ENCODE measurements around the gene POC1A.

The POC1A gene

DNA sequence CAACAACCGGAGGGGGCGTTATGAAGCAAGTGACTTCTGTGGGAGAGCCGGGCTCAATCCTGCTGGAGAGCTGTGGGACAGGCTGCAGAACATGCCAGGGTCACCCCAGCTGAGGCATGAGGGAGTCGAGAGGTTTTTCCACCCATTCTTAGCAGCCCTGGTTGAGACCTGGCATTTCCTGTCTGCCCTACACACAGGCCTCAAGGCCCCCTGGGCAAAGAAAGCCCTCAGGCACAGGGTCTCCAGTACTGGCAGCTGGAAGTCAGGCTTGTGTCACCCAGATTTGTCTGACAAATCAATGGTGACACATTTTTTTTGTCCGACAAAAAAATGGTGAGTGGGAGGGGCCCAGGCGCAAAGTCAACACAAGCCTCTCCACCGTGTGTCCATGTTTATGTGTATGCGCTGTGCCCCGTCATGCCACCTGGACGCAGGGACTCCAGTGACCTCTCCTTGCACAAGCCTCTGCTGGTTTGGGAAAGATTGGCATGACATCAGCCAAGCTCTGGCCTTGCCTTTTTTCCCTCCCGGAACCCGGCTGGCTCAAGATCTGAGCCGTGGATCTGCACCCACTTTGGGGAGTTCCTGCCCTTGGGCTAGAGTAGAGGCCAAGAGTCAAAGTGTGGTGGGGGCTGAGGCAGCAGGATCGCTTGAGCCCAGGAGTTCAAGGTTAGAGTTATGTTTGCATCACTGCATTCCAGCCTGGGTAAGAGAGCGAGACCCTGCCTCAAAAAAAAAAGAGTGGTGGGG lies 22.9 kb upstream of the POC1A start:
- DNase-seq (ENCODE audit: low read depth), result no peak
- TF ChIP-seq, protein P1, sequence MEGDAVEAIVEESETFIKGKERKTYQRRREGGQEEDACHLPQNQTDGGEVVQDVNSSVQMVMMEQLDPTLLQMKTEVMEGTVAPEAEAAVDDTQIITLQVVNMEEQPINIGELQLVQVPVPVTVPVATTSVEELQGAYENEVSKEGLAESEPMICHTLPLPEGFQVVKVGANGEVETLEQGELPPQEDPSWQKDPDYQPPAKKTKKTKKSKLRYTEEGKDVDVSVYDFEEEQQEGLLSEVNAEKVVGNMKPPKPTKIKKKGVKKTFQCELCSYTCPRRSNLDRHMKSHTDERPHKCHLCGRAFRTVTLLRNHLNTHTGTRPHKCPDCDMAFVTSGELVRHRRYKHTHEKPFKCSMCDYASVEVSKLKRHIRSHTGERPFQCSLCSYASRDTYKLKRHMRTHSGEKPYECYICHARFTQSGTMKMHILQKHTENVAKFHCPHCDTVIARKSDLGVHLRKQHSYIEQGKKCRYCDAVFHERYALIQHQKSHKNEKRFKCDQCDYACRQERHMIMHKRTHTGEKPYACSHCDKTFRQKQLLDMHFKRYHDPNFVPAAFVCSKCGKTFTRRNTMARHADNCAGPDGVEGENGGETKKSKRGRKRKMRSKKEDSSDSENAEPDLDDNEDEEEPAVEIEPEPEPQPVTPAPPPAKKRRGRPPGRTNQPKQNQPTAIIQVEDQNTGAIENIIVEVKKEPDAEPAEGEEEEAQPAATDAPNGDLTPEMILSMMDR (conservative IDR thresholded peaks at IDR 0.05; ENCODE audit: low read length), result no peak
- H3K4me3 ChIP-seq (ENCODE audit: low read length), result no peak overlapping the region

DNA sequence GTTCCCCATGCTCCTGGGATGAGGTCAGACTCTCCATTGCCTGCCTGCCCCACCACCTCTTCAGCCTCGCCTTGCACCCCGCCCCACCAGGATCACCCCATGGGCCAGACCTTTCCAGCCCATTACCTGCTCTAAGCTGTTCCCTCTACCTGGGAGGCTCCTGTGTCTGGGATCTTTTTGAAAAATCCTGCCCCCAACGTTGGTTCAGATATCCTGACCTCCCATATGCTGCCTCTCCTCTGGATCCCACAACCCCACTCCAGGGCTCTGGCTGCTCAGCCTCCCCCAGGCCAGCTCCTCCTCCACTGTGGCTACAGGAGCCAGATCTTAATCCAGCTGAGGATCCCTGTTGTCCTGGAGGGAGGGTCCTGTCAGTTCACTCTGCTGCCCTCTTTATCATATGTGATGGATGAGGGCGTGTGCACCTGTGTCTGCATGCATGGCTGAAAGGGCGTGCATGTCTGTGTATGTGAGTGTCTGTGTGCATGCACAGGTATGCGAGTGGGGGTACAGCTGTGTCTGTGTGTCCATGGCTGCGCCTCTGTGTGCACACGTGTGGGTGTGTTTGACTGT lies 22.0 kb upstream of the POC1A start:
- TF ChIP-seq, protein P1 (conservative IDR thresholded peaks at IDR 0.05; ENCODE audit: low read length), result no peak
- H3K4me3 ChIP-seq (ENCODE audit: low read length), result no peak overlapping the region
- DNase-seq (ENCODE audit: low read depth), result no peak

DNA sequence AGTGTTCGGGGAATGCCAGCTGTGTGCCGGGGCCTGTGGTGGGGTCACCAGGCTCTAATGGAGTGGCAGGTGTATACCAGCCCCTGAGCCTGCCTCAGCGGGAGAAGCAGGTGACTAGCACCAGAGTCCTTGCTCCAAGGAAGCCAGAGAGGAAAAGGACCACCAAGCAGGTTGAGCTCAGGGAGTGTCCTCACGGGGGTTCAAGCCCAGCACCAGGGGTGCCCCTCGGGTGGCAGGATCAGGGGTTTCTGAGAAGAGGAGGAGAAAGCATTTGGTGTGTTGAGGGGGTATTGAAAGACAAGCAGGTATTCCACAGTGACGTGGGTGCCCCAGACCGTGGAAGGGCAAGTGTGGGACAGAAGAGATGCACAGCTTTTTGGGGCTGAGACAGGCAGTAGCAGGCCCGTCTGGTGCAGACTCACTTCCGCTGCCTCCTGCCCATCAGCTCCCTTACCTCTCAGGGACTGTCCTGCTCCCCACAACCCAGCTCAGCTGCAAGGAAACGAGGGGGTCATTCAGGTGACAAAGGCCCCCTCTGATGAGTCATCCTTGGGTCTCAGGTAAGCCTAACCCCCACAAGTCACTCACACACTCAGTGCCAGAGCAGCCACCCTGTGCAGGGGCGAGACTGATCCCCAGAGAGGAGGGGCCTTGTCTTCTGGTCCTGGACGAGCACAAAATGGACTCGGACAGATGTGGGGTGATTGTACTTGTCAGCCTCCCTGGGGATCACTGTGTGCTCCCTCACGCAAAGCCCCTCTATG lies 21.4 kb upstream of the POC1A start:
- TF ChIP-seq, protein P1 (conservative IDR thresholded peaks at IDR 0.05; ENCODE audit: low read length), result no peak
- no peak for DNase-seq (ENCODE audit: low read depth)
- no peak overlapping the region for H3K4me3 ChIP-seq (ENCODE audit: low read length)

DNA sequence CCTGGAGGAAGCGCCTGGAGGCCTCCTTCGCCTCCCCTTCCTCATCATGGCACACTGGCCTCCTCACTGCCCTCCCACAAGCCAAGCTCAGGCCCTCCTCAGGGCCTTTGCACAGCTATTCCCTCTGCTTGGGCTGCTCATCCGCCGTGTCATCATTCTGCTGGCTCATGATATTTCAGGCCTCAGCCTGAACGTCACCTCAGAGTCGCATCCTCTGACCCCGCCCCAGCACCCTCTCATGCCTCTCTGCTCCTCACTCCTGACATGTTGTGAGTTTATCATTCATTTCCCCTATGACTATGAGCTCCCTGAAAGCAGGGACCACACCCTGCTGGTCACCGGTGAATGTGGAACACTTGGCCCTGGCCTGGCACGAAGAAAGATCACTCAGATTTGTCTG lies 20.7 kb upstream of the POC1A start:
- DNase-seq (ENCODE audit: low read depth), result no peak
- no peak overlapping the region for H3K4me3 ChIP-seq (ENCODE audit: low read length)
- TF ChIP-seq, protein P1 (conservative IDR thresholded peaks at IDR 0.05; ENCODE audit: low read length), result no peak

DNA sequence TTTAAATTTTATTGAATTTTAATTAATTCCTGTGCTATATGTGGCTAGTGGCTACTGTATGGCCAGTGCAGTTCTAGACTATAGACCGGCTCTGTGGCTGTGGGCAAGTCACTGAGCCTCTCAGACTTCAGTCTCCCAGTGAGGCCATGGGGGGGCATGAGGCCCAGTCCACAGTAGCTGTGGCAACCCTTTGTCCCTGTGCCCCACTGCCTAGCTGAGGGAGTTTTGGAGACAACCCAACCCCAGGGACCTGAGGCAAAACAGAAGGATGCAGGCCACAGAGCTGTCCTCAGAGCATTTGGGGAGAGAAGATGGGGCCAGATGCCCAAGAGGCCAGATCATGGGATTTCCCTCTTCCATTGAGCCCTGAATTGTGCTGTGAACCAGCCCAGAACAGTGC lies 18.9 kb upstream of the POC1A start:
- DNase-seq (ENCODE audit: low read depth), result no peak
- TF ChIP-seq, protein P1 (conservative IDR thresholded peaks at IDR 0.05; ENCODE audit: low read length), result no peak
- no peak overlapping the region for H3K4me3 ChIP-seq (ENCODE audit: low read length)

DNA sequence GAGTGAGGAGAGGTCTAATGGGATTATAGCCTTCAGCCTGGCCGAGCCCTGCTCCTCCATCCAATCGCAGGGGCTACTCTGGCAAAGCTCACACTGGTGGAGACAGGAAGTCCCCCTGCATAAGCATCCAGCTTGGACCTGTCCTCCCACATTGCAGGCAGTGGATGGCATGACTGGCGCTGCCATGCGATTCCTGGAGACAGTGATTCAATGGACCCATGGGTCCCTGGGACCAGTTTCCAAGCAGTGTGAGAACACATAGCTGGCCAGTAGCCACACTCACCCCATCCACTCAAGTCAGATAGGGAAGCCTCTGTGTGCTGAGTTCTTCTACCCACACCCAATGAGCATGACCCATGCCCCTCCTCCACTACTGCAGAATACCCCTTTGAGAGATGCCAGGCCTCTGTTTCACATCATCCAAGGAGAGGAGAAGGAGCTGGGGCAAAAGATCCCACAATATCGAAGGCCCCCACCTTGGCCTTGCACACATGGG lies 18.1 kb upstream of the POC1A start:
- TF ChIP-seq, protein P1 (conservative IDR thresholded peaks at IDR 0.05; ENCODE audit: low read length), result no peak
- DNase-seq (ENCODE audit: low read depth), result no peak
- no peak overlapping the region for H3K4me3 ChIP-seq (ENCODE audit: low read length)
